A673 (cell line): ENCODE results near the gene CDH4. TPM values are rescaled to one million over a fixed set of nuclear protein-coding genes. Genes with fewer than 3 reads are reported as not detected.

Source experiments
- BruUV-seq: library from RNA; stranded (reverse); fragments of 400-500 nt; replicated peaks from 2 replicates; lab custom pipeline; 2021; lab: Mats Ljungman, UMichigan
- CTCF ChIA-PET: fragments of 300-600 bp; sonication (Branson Sonifier 250); formaldehyde crosslinking; loops from one replicate; lab custom pipeline; 2022; ENCODE audit warnings: antibody characterized with exemption; lab: Charles Lee
- POLR2A ChIA-PET: fragments of 300-600 bp; sonication (Branson Sonifier 250); formaldehyde crosslinking; loops from one replicate; lab custom pipeline; 2022; ENCODE audit warnings: antibody characterized with exemption; ENCODE audit not compliant: low non-redundant PET; lab: Charles Lee
- DNase-seq: peaks from one replicate; pipeline ENCODE4 v3.0.0-alpha.2; 2015; ENCODE audit warnings: low spot score
- H3K27ac ChIP-seq: fragments of 200-600 bp; sonication (generic); 2 replicates; pipeline ENCODE4 v1.5.1; 2016; ENCODE audit warnings: mixed run types, low read depth, mild to moderate bottlenecking, mixed read lengths, antibody characterized with exemption, low read length; ENCODE audit not compliant: poor library complexity, severe bottlenecking
- H3K27me3 ChIP-seq: fragments of 200-600 bp; sonication (generic); replicated peaks from 2 replicates; pipeline ENCODE4 v1.6.1; 2017; ENCODE audit warnings: mixed run types, low read depth, mild to moderate bottlenecking, mixed read lengths, antibody characterized with exemption, low read length; ENCODE audit not compliant: insufficient read depth, poor library complexity
- H3K36me3 ChIP-seq: fragments of 200-600 bp; sonication (generic); 2 replicates; pipeline ENCODE4 v1.6.1; 2016; ENCODE audit warnings: mixed run types, mild to moderate bottlenecking, mixed read lengths, antibody characterized with exemption, low read length; ENCODE audit not compliant: insufficient read depth, poor library complexity, severe bottlenecking
- H3K4me1 ChIP-seq: fragments of 200-600 bp; sonication (generic); 2 replicates; pipeline ENCODE4 v1.6.1; 2017; ENCODE audit warnings: mixed run types, mild to moderate bottlenecking, mixed read lengths, antibody characterized with exemption, low read length; ENCODE audit not compliant: insufficient read depth, poor library complexity, severe bottlenecking
- H3K4me3 ChIP-seq: fragments of 200-600 bp; sonication (generic); 2 replicates; pipeline ENCODE4 v1.5.1; 2016; ENCODE audit warnings: low read depth, mixed run types, mild to moderate bottlenecking, mixed read lengths, low read length; ENCODE audit not compliant: poor library complexity, severe bottlenecking
- H3K9me3 ChIP-seq: fragments of 200-600 bp; sonication (generic); 2 replicates; pipeline ENCODE4 v1.6.1; 2016; ENCODE audit warnings: mixed run types, low read depth, mild to moderate bottlenecking, mixed read lengths, antibody characterized with exemption, low read length; ENCODE audit not compliant: poor library complexity, severe bottlenecking
- CTCF ChIP-seq: fragments of 300-800, 200-600 bp; sonication (generic); conservative IDR thresholded peaks from 2 replicates; pipeline ENCODE4 v1.5.1; 2017; ENCODE audit warnings: low read depth, mild to moderate bottlenecking, antibody characterized with exemption, low read length, moderate library complexity, mixed read lengths
- EZH2 ChIP-seq: fragments of 200-600 bp; sonication (generic); IDR thresholded peaks from 2 replicates; pipeline ENCODE4 v1.6.1; 2017; ENCODE audit warnings: borderline replicate concordance, low read depth, mild to moderate bottlenecking, mixed read lengths, antibody characterized with exemption, low read length; ENCODE audit not compliant: poor library complexity, severe bottlenecking
- intact Hi-C: fragments of 100-400 bp; cut with micrococcal nuclease; formaldehyde crosslinking; loops from one replicate; pipeline ENCODE4 v1.10.0; 2022; ENCODE audit not compliant: unreplicated experiment
- total RNA-seq: library from RNA; stranded (reverse); gene quantifications from 2 replicates; pipeline ENCODE4 v1.2.3, GENCODE V29; 2021

Gene CDH4
- total RNA-seq, 1 experiment from 2014 or later, result 8.3 TPM

- CTCF ChIA-PET, result no interaction called here
- no TSS peak for BruUV-seq
Measured at GRCh38 chr20:61373956-61374545, 122.0 kb downstream of the CDH4 start.

GRCh38 chr20:61376541-61377240 lies 124.6 kb downstream of the CDH4 start:
- Histone ChIP-seq H3K4me3 (no peak overlapping the region), H3K27me3 (peaks cover 10% of the 10 kb centered on the region), H3K9me3 (no peaks in the 10 kb centered on the region), H3K27ac (no peak overlapping the region), H3K4me1 (no peaks in the 10 kb centered on the region), H3K36me3 (no peaks in the 10 kb centered on the region)
- ChIA-PET POLR2A (no interaction called here), CTCF (no interaction called here)
- no peak for DNase-seq
- intact Hi-C loops, result no loop called here
- TF ChIP-seq CTCF, result no peak
- TF ChIP-seq EZH2, result no peak
- no TSS peak for BruUV-seq

More at GRCh38 chr20:61373956-61374545, 122.0 kb downstream of the CDH4 start:
- Histone ChIP-seq H3K27me3 (peaks cover 10% of the 10 kb centered on the region), H3K4me3 (no peak overlapping the region), H3K27ac (no peak overlapping the region), H3K4me1 (peaks cover 7% of the 10 kb centered on the region), H3K36me3 (no peaks in the 10 kb centered on the region), H3K9me3 (no peaks in the 10 kb centered on the region)
- TF ChIP-seq CTCF (no peak), EZH2 (no peak)
- POLR2A ChIA-PET, result no interaction called here
- intact Hi-C loops, result no loop called here
- DNase-seq, result no peak

GRCh38 chr20:61378694-61379355 lies 126.8 kb downstream of the CDH4 start:
- no peak overlapping the region for H3K27ac ChIP-seq
- POLR2A ChIA-PET, result no interaction called here

More at GRCh38 chr20:61378694-61379355, 126.8 kb downstream of the CDH4 start:
- intact Hi-C loops, result no loop called here
- H3K9me3 ChIP-seq, result no peaks in the 10 kb centered on the region
- no peaks in the 10 kb centered on the region for H3K36me3 ChIP-seq
- no peak for DNase-seq
- H3K27me3 ChIP-seq, result no peaks in the 10 kb centered on the region
- no peak for TF ChIP-seq CTCF
- TF ChIP-seq EZH2, result no peak
- BruUV-seq, result no TSS peak
- no peaks in the 10 kb centered on the region for H3K4me1 ChIP-seq
- CTCF ChIA-PET, result no interaction called here
- no peak overlapping the region for H3K4me3 ChIP-seq
